DND-41 (cell line): ENCODE measurements around the gene FERMT2.

Source experiments
- CTCF ChIP-seq: IDR thresholded peaks from 2 replicates; pipeline ENCODE4 v1.5.1; 2012; ENCODE audit warnings: borderline replicate concordance, low read length, moderate library complexity, mild to moderate bottlenecking; ENCODE audit not compliant: poor library complexity, severe bottlenecking; ENCODE audit errors: extremely low read depth
- EZH2 ChIP-seq: IDR thresholded peaks from 3 replicates; pipeline ENCODE4 v1.6.1; 2012; ENCODE audit warnings: borderline replicate concordance, low read depth, mild to moderate bottlenecking, moderate library complexity, low read length, inconsistent platforms; ENCODE audit not compliant: severe bottlenecking

- TF ChIP-seq CTCF (no peak), EZH2 (no peak)
Observed at GRCh38 chr14:52987514-52987913, 36.7 kb upstream of the FERMT2 start.
